GM12864 (cell line): ENCODE measurements around the gene TOM1L1.

ENCODE experiments used
- DNase-seq: peaks from one replicate; pipeline ENCODE4 v3.0.0-alpha.2; 2011; ENCODE audit warnings: low read depth
- H3K4me3 ChIP-seq: 2 replicates; pipeline ENCODE4 v1.5.1; 2011; ENCODE audit warnings: mild to moderate bottlenecking, low read depth, low read length, control low read depth
- TF ChIP-seq, protein P1 (sequence below): IDR thresholded peaks from 2 replicates; pipeline ENCODE4 v1.5.1; 2011; ENCODE audit warnings: low read depth, mild to moderate bottlenecking, moderate library complexity, low read length, control low read depth, inconsistent platforms; ENCODE audit errors: missing control alignments

TOM1L1 gene

GRCh38 chr17:54892360-54892759 is 8.3 kb upstream of the TOM1L1 start:
- no peak overlapping the region for H3K4me3 ChIP-seq
- DNase-seq, result no peak
- TF ChIP-seq, protein P1, sequence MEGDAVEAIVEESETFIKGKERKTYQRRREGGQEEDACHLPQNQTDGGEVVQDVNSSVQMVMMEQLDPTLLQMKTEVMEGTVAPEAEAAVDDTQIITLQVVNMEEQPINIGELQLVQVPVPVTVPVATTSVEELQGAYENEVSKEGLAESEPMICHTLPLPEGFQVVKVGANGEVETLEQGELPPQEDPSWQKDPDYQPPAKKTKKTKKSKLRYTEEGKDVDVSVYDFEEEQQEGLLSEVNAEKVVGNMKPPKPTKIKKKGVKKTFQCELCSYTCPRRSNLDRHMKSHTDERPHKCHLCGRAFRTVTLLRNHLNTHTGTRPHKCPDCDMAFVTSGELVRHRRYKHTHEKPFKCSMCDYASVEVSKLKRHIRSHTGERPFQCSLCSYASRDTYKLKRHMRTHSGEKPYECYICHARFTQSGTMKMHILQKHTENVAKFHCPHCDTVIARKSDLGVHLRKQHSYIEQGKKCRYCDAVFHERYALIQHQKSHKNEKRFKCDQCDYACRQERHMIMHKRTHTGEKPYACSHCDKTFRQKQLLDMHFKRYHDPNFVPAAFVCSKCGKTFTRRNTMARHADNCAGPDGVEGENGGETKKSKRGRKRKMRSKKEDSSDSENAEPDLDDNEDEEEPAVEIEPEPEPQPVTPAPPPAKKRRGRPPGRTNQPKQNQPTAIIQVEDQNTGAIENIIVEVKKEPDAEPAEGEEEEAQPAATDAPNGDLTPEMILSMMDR, result no peak

DNA sequence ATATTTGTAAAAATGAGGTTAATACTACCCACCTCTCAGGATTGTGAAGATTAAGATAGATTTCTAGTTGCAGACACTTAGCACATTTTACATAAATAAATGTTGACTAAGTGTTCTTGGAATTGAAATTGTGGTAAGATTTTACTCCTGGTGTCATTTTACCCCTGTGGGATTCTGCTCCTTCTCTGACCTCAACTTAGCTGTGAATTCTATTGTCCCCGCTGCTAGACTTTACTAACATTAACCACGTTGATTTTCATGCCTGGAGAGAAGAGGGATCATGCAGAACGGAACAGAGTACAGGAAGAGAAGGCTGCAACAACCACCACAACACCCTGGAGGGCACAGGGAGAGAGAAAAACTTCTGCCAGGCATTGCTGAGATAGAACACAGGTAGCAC is 2.1 kb upstream of the TOM1L1 start:
- no peak overlapping the region for H3K4me3 ChIP-seq
- DNase-seq, result no peak
- TF ChIP-seq, protein P1, result no peak

GRCh38 chr17:54899201-54899600 is 1.5 kb upstream of the TOM1L1 start:
- H3K4me3 ChIP-seq, result no peak overlapping the region
- TF ChIP-seq, protein P1, result no peak
- no peak for DNase-seq

GRCh38 chr17:54899721-54900456 is 763 bp upstream of the TOM1L1 start:
- TF ChIP-seq, protein P1, result no peak
- H3K4me3 ChIP-seq, result peak overlapping the region; percentile 45
- no peak for DNase-seq

- no peak for DNase-seq
- peak overlapping the region; percentile 45 for H3K4me3 ChIP-seq
Observed at GRCh38 chr17:54901230-54901822, 674 bp downstream of the TOM1L1 start.

DNA sequence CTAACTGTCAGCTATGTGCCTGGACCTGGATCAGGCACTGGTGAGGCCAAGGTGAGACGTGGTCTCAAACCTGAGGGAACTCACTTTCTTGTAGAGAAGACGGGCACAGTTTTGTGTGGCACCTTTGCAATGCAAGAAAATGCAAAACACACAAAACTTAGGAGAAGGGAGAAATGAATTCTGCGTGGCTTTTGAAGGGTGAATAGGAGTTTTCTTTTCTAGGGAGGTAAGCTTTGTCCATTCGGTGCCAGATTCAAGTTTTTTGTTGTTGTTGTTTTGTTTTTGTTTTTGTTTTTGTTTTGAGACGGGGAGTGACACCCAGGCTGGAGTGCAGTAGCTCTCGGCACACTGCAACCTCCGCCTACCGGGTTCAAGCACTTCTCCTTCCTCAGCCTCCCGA is 1.4 kb downstream of the TOM1L1 start:
- DNase-seq, result no peak
- no peak overlapping the region for H3K4me3 ChIP-seq
- TF ChIP-seq, protein P1, result no peak

More at GRCh38 chr17:54901230-54901822, 674 bp downstream of the TOM1L1 start:
- TF ChIP-seq, protein P1, result no peak
